HepG2 (cell line): Measurements from ENCODE around the gene GART. TPM values are rescaled to one million over a fixed set of nuclear protein-coding genes. Genes with fewer than 3 reads are reported as not detected.

Experiments used
- AFF4 ChIP-seq: sonication (generic); formaldehyde crosslinking; IDR thresholded peaks from 2 replicates; pipeline ENCODE4 v1.4.0; 2020; ENCODE audit warnings: missing genetic modification reagents
- BCL3 ChIP-seq: sonication (generic); formaldehyde crosslinking; IDR thresholded peaks from 2 replicates; pipeline ENCODE4 v1.5.1; 2020; ENCODE audit warnings: mild to moderate bottlenecking, missing genetic modification reagents, moderate library complexity
- CC2D1A ChIP-seq: sonication (generic); formaldehyde crosslinking; IDR thresholded peaks from 2 replicates; pipeline ENCODE4 v1.8.1; 2023; ENCODE audit warnings: mild to moderate bottlenecking, missing genetic modification reagents
- RARA ChIP-seq: IDR thresholded peaks from 2 replicates; pipeline ENCODE4 v1.6.1; 2016; ENCODE audit warnings: missing genetic modification reagents, missing compliant biosample characterization
- RFXAP ChIP-seq: sonication (generic); formaldehyde crosslinking; IDR thresholded peaks from 2 replicates; pipeline ENCODE4 v1.4.0; 2020; ENCODE audit warnings: missing genetic modification reagents, borderline replicate concordance
- SUZ12 ChIP-seq: fragments of 150-350 bp; IDR thresholded peaks from 2 replicates; pipeline ENCODE4 v1.6.1; 2014; ENCODE audit warnings: low read depth, low read length
- THAP9 ChIP-seq: sonication (generic); formaldehyde crosslinking; IDR thresholded peaks from 2 replicates; pipeline ENCODE4; 2020; ENCODE audit warnings: missing genetic modification reagents, mild to moderate bottlenecking, borderline replicate concordance
- ZNF274 ChIP-seq: sonication (generic); formaldehyde crosslinking; IDR thresholded peaks from 2 replicates; pipeline ENCODE4 v1.5.1; 2020; ENCODE audit warnings: mild to moderate bottlenecking, missing genetic modification reagents
- ZNF317 ChIP-seq: sonication (generic); formaldehyde crosslinking; IDR thresholded peaks from 2 replicates; pipeline ENCODE4 v1.5.0; 2020; ENCODE audit warnings: mild to moderate bottlenecking, missing genetic modification reagents
- ZNF512B ChIP-seq: sonication (generic); formaldehyde crosslinking; IDR thresholded peaks from 2 replicates; pipeline ENCODE4 v1.5.1; 2020; ENCODE audit warnings: missing genetic modification reagents, mild to moderate bottlenecking, borderline replicate concordance
- ZNF556 ChIP-seq: sonication (generic); formaldehyde crosslinking; IDR thresholded peaks from 2 replicates; pipeline ENCODE4 v1.4.0; 2020; ENCODE audit warnings: mild to moderate bottlenecking, missing genetic modification reagents, borderline replicate concordance
- polyA plus RNA-seq, 8 experiments: library from polyadenylated mRNA; depleted of rRNA in 3 of 8; stranded (reverse) in 7 of 8; unstranded in 1 of 8; fragments of >200 nt; fragmentation: Illumina TruSeq in 4 of 8; extraction: Trizol in 4 of 8; gene quantifications; 2 replicates each; pipeline versions ENCODE4 v1.2.1 to v1.2.3, GENCODE V29; 2011 to 2016; ENCODE audit warnings: low read depth in 4 of 8, missing spikeins in 1 of 8, mixed read lengths in 1 of 8; ENCODE audit not compliant: insufficient read depth in 1 of 8
- total RNA-seq, 5 experiments: library from RNA; depleted of rRNA; stranded (reverse); fragments of >200 nt; fragmentation: Illumina TruSeq; extraction: Trizol; gene quantifications; 2 replicates each; pipeline ENCODE4 v1.2.3, GENCODE V29; 2016; ENCODE audit warnings: low read depth in 1 of 5
- TF ChIP-seq, protein P1 (sequence below), 2 experiments: sonication (generic) in 1 of 2; formaldehyde crosslinking in 1 of 2; IDR thresholded peaks; 2 replicates each; pipeline versions ENCODE4 v1.4.0 to v1.6.1; 2016 to 2020; ENCODE audit warnings: borderline replicate concordance in 1 of 2, low read depth in 1 of 2, mild to moderate bottlenecking in 1 of 2, missing genetic modification reagents in 1 of 2

The GART gene
- total and polyA plus RNA-seq, 2 of the 13 experiments (the other 11 are each of a cell fraction or from before 2014, with no cell fraction given): 17.9 to 109 TPM

DNA sequence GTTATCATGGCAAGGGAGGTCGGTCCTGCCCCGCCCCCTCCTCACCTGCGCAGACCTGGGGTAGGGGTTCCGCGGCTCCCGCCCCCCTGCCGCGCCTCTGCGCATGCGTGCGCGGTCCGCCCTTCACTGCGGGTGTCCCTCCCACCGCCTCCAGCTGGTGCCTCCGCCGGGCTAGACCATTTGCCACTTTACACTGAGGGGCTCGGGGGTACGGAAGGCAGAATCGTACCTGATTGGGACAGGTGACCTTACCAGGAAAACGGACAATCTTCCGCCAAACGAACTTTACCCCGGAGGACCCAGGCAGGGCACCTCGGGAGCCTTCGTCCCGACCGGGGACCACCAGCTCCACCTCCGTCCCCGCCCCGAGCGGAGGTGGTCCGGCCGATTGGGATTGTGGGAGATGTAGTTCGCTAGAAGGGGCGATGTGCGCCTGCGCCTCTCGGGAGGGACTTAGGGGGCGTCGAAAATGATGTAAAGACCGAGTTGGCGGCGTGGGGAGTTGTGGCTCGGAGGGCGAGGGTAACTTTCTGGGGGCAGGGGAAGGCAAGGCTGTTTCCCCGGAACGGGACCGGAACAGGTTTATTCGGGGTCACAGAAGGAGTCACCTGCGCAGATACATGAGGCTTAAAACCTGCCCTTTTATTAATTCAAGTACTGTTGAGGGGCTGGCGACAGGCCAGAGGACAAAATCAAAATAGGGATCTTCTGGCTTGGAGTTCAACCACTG is 50.4 kb downstream of the GART start, which contains the start of gene DNAJC28 (continued):
- no peak for TF ChIP-seq AFF4 (CRISPR knock-in tag)
- TF ChIP-seq ZNF274 (CRISPR knock-in tag): peak; percentile 88
- no peak for TF ChIP-seq RFXAP (CRISPR knock-in tag)
- TF ChIP-seq ZNF317 (CRISPR knock-in tag): peak; percentile 11; the same call in 1 of the 2 replicates
- peak; percentile 54 for TF ChIP-seq SUZ12
- no peak for TF ChIP-seq BCL3 (CRISPR knock-in tag)
- no peak for TF ChIP-seq RARA (CRISPR knock-in tag)
- peak; percentile 77; the same call in 1 of the 2 replicates for TF ChIP-seq THAP9 (CRISPR knock-in tag)
- no peak for TF ChIP-seq CC2D1A (CRISPR knock-in tag)
- TF ChIP-seq ZNF512B (CRISPR knock-in tag): no peak
- TF ChIP-seq, protein P1, sequence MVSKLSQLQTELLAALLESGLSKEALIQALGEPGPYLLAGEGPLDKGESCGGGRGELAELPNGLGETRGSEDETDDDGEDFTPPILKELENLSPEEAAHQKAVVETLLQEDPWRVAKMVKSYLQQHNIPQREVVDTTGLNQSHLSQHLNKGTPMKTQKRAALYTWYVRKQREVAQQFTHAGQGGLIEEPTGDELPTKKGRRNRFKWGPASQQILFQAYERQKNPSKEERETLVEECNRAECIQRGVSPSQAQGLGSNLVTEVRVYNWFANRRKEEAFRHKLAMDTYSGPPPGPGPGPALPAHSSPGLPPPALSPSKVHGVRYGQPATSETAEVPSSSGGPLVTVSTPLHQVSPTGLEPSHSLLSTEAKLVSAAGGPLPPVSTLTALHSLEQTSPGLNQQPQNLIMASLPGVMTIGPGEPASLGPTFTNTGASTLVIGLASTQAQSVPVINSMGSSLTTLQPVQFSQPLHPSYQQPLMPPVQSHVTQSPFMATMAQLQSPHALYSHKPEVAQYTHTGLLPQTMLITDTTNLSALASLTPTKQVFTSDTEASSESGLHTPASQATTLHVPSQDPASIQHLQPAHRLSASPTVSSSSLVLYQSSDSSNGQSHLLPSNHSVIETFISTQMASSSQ (IDR thresholded peaks at IDR 0.05; ENCODE audit: low read depth): no peak
- TF ChIP-seq, protein P1 (CRISPR knock-in tag; IDR thresholded peaks at IDR 0.05; ENCODE audit: borderline replicate concordance): 0 out of 2 replicates have a peak, but pooled peaks have one; percentile 41
- no peak for TF ChIP-seq ZNF556 (CRISPR knock-in tag)
